D341Med (cell line): ENCODE measurements around the gene PLCG1.

Source experiments
- DNase-seq: peaks from one replicate; pipeline ENCODE4 v3.0.0; 2012; ENCODE audit warnings: low spot score

The PLCG1 gene

DNA sequence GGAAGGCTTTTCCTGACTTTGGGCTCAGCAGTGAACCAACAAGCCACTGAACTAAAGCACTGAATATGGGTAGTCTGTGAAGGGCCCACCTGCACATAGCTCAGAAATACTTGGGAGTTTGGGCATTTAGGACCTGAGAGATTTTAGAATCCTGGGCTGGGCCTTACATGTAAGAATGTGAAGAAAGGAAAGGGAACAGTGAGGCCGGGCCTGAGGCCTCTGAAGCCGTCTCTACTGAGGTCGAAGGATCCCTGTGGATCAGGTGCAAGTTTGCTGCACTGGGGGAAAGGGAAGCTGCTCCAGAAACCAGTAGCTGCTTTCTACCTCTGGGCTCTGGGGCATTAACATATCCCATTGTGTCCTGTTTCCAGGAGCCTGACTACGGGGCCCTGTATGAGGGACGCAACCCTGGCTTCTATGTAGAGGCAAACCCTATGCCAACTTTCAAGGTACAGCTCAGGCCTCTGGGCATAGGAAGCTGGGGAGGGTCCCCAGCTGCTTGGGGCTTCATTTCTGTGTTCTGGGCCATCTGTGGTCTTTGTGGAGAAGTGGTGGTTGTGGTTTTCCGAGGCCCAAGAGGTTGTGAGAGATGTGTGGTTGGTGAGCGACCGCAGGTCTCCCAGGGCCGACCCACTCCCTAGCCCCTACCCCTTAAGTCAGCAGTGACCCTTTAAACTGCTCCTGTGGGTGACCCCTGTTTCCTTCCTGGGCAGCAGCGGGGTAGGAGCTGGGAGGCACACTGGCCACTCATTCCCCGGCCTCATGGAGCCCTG lies 30.3 kb downstream of the PLCG1 start:
- no peak for DNase-seq

DNA sequence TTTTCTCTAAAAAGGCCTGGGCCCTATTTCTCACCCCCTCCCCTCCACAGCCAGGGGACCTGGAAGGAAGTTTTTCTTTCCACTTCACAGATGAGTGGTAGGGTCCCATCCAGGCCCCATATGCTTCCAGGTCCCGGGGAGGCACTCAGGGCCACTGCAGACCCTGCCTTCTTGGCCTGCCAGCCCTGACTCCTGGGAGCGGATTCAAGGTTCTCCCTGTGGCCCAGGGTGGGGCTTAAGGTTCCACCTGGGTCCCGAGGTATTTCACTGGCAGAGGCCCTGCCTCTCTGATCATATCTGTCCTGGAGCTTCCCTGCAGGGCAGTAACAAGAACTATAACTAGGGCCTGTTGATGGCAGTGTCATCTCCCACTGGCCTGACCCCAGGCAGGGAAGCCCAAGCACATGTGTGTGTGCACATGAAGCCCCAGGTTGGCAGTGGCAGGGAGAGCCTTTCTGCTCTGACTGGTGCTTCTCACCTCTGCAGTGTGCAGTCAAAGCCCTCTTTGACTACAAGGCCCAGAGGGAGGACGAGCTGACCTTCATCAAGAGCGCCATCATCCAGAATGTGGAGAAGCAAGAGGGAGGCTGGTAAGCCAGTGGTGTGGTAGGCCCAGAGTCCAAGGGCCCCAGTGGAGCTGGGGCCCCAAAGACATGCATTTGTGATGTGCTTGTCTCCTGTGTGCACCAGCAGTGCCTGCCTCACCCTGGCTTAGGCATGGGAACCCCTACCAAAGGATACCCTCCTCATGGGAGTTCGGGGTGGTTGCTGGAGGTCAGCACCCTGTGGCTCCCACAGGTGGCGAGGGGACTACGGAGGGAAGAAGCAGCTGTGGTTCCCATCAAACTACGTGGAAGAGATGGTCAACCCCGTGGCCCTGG lies 31.2 kb downstream of the PLCG1 start:
- no peak for DNase-seq

DNA sequence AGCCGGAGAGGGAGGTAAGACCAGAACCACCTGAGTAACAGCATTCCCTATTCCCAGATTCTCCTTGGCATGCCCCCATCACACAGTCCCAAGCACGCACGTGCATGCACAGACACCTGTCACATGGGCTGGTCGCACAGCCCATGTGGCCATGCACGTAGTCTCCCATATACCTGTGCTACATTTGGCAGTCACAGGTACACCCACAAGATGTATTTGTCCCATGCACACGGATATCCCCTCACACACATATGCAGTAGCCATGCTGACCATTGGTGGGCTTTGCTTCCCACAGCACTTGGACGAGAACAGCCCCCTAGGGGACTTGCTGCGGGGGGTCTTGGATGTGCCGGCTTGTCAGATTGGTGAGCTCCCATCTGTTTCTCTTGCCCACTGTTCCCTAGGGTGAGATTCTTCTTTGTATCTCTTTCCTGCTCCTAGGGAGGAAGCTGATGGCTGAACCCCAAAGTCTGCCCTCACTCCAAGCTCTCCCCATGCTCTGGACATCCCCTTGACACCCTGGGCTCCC lies 31.9 kb downstream of the PLCG1 start:
- DNase-seq = no peak

DNA sequence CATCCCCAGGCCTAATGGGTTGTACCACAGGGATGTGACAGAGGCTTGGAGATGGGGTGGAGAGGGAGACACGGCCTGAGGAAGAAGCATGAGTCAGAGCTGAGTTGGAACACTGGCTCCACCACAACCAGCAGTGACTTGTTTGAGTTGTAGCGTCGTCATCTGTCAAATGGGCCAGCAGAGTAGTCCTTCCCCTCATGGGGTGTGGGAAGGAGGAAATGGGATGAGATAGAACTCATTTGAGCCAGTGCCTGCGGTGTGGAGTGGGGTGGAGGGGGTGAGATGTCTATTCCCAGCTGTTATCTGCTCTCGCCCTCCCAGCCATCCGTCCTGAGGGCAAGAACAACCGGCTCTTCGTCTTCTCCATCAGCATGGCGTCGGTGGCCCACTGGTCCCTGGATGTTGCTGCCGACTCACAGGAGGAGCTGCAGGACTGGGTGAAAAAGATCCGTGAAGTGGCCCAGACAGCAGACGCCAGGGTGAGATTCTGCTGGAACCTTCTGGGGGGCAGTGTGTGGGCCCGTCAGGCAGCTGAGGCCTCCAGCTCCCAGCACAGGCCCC lies 32.5 kb downstream of the PLCG1 start:
- DNase-seq = no peak

DNA sequence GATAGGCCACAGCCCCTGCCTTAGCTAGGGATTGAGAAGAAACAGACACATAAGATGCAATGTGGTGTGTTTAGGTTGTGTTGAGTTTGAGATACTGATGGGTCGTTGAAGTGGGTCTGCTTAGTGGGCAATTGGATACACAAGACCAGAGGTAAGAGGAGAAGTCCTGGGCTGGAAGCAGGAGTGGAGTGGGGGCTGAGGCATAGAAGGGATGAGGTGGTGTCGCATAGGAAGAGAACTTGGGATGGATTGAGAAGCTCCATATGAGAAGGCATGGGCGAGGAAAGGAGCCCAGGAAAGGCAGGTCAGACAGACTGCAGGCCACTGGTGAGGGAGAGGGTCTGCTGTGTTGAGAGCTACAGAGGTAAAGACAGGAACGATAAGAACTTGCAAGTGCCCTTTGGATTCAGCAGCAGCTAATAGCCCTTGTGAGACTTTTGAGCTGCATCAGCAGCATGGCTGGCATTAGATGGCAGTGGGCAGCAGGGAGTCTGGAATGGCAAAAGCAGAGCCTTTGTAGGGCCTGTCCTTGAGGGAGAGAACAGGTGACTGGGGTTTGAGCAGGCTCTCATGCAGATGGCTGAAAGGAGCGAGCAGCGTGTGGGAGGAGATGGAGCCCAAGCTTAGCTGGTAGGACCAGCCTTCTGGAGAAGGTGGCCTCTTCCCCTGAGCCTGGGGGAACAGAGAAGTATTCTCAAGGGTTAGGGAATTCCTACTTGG lies 33.2 kb downstream of the PLCG1 start:
- no peak for DNase-seq

DNA sequence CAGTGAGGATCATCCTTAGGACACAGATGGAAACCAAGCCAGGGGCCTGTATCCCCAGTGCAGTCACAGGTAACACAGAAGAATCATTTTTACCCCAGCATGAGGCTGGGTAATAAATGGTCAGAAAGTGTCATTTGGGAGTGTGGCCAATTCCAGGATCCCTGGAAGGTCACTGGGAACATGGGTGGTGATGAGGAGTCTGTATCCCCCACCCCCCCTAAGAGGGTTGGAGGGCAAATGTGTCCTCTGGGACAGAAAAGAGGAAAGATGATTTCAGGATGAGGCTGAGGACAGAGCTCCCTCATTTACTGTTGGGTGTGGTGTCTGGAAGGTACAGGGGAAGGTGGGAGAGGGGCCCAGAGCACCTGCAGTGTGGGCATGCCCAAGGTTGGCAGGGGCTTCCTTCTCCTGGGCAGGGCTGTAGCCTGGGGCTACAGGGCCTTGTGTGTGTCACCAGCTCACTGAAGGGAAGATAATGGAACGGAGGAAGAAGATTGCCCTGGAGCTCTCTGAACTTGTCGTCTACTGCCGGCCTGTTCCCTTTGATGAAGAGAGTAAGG lies 34.5 kb downstream of the PLCG1 start:
- no peak for DNase-seq

DNA sequence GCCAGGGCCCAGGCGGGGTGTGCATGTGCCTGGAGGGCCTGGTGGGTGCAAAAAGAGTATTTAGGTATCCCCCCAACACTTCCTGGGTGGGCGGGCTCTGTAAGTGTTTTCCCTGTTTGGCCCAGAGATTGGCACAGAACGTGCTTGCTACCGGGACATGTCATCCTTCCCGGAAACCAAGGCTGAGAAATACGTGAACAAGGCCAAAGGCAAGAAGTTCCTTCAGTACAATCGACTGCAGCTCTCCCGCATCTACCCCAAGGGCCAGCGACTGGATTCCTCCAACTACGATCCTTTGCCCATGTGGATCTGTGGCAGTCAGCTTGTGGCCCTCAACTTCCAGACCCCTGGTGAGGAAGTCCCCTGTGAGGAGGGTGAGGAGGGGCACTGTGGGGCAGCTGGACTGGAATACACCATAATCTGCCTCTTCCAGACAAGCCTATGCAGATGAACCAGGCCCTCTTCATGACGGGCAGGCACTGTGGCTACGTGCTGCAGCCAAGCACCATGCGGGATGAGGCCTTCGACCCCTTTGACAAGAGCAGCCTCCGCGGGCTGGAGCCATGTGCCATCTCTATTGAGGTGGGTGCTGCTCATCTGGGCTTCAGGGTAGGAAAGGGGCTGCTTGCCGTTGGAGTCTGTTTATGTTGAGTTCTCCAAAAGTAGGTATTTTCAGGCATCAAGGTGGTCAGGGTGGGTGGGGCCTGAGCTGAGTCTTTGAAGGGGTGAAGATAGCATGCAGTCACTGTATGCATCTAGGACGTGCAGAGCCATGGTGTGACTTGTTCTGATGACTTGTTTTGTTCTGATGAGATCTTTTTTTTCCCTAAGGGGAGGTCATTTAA lies 35.2 kb downstream of the PLCG1 start:
- DNase-seq = no peak

DNA sequence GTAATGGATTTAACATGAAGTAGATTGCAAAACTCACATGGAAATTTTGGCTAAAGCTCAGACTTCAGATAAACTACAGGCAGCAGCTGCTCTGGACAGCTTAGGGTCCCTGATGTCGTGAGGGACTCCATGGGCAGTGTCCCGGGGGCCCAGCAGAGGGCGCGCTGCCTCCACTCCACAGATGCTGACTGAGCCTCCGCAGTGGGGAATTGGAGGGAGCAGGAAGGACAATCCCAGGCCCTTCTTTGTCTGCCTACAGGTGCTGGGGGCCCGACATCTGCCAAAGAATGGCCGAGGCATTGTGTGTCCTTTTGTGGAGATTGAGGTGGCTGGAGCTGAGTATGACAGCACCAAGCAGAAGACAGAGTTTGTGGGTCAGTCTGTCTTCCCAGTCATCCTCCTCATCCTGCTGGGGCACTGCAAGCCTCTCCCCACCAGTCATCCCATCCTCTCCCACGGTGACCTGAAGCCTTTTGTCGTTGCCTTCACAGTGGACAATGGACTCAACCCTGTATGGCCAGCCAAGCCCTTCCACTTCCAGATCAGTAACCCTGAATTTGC lies 35.9 kb downstream of the PLCG1 start:
- DNase-seq = peak; percentile 88

DNA sequence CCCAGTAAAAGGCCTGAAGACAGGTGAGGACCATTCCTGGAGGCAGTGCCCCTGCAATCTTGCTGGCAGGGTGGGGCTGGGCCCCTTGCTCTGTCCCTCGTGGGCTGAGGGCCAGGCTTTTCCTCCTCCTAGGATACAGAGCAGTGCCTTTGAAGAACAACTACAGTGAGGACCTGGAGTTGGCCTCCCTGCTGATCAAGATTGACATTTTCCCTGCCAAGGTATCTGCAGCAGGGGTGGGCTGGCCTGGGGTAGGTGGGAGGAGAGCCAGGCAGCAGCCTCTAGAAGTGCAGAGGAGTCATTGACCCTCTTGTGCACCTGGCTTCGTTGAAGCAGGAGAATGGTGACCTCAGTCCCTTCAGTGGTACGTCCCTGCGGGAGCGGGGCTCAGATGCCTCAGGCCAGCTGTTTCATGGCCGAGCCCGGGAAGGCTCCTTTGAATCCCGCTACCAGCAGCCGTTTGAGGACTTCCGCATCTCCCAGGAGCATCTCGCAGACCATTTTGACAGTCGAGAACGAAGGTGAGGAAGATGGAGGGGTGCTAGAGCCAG lies 36.5 kb downstream of the PLCG1 start:
- no peak for DNase-seq

DNA sequence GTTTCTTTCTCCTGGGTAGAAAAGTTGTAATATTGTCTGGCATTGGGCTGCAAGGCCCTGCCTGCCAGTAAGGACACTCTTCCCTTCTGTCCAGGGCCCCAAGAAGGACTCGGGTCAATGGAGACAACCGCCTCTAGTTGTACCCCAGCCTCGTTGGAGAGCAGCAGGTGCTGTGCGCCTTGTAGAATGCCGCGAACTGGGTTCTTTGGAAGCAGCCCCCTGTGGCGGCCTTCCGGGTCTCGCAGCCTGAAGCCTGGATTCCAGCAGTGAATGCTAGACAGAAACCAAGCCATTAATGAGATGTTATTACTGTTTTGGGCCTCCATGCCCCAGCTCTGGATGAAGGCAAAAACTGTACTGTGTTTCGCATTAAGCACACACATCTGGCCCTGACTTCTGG lies 37.0 kb downstream of the PLCG1 start:
- DNase-seq = no peak

DNA sequence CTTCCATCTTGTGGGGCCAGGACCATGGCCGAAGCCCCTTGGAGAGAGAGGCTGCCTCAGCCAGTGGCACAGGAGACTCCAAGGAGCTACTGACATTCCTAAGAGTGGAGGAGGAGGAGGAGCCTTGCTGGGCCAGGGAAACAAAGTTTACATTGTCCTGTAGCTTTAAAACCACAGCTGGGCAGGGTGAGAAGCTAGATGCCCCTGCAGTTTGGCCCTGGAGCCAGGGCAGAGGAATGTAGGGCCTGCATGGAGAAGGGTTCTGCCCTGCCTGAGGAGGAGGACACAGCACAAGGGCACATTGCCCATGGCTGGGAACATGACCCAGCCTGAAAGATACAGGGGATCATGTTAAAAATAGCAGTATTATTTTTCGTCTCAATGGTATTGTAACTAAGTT lies 37.4 kb downstream of the PLCG1 start:
- DNase-seq = no peak

DNA sequence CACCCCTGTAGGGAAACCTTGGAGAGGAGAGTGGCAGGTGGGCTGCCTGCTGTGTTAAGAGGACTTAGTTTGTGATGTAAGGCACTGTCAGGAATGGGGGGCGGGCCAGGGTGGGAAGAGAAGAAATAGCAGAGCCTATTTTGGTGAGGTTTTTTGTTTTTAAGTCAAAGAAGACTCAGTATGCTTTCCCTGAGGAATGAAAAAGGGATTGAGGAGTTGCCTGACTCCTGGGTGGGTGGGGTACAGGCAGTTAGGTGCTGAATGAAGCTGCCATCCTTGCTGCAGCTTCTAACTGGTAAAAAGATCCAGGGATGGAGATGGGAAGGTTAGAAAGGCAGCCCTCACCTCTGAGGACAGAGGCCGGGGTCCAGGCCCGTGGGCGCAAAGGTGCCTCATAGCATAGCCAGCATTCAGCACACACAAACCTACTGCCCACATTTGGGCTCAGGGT lies 37.9 kb downstream of the PLCG1 start:
- no peak for DNase-seq

DNA sequence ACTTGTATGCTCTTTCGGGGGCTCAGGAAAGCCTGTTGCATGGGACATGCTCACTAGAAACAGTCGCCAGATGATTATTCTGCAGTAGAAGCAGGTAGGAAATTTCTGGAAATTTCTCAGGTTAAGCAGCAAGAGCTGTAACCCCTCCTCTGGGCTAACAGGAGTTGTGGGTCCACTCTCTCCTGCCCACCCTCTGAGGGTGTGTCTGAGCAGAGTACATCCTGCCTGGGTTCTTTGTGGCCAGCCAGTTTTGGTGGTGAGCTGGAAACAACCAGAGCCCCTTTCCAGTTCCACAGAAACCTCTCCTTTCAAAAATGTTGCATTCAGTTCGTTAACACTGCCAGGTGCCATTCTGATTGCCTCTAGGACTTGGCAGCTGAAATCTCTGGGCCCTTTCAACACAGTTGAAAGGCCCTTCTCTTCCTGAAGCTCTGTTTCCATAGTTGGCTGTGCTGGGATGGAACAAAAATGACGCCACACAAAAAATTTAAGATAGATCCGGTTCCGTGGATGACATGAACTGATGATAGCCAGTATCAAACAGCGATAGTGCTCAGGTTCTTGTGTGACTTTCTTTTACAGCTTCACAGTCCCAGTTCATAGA lies 38.5 kb downstream of the PLCG1 start:
- no peak for DNase-seq

DNA sequence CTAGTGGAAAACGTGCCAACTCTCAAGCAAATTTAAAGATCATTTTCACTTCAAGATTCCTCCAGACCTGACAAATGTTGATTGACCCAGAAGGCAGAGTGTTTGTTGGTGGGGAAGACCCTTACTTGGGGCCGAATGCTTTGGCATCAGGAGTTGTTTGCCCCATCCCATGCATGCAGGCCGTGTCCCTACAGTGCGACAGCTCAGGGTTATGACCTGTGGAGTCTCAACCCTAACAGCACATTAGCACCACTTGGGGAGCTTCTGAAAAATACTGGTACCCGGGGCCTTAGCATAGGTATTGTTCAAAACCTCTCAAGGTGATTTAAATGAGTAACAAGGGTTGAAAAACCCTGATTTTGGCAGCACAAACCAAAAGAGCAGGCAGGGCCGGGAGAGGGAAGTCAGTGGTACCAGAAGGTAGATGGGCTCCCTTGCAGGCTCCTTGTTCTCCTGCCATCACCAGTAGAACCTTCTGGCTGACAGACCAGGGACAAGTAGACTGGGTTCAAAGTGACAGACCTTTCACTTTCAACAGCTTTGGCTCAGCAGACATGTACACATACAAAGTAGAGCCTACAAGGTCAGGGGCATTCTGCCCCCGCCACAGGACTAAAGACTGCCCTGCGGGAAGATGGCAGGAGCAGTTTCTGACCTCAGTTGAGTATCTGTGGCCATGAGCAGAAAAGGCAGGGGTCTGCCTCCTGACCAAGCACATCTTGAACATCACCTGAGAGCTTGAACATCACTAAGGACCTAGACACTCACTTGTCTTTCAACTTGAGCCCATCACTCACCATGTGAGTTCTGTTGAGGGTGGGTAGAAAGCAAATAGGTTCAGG lies 39.6 kb downstream of the PLCG1 start:
- DNase-seq = peak; percentile 3

DNA sequence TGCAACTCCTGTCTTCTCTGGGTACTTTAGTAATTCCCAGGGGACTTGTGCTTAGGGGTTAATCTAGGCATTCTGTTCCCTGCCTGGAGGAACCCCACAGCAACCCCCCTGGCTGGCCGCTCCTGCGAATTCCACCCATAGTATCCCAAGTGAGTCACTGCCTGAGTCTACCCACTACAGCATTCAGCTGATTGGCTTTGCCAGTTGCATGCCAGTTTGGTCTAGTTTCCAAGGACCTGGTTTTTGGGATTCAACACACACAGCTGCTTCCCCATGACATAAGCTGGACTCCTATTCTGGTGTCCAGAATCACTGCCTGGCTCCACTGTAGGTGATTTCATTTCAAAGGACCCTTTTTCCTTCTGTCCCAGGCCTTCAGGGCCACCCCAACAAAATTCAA lies 40.3 kb downstream of the PLCG1 start:
- peak; percentile 71 for DNase-seq

DNA sequence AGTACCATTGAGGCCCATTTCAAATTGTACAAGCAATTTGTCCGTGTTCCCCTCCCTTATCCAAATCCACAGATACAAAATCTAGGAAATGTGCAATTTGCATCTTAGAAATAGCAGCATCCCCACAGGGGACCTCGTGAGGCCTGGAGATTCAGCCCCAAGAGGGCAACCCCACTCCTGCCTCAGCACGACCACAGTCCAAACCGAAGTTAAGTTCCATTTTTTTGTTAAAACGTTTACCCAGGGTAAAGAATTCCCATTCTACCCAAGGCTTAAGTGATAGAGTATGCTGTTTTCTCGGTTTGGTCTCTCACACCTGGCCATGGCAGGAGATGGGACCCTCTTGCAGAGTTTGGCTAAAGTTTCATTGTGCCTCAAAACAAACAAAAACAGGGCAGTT lies 41.2 kb downstream of the PLCG1 start:
- DNase-seq = no peak

DNA sequence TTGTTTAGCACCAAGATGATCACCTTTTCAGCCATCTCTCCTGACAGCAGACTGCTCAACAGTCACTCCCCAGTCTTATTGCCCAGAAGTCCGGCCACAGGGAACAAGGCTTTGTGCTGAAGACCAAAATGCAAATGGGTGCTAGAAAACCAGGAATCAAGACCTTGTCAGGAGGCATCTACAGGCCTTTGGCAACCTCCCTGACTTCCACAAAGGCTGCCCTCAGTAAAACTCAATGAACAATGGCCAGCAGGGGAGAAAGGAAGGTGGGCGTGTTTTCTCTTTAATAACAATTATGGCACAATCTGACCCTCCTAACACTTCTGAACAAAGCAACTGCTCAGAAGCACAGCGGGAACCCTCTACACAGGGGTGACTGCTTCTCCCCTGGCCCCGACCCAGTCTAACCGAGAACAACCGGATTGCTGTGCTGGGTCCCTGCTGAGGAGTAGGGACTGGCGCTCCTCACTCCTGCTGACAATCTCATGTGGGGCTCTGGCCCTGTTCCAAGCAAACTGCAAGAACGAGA lies 41.6 kb downstream of the PLCG1 start:
- DNase-seq = no peak

DNA sequence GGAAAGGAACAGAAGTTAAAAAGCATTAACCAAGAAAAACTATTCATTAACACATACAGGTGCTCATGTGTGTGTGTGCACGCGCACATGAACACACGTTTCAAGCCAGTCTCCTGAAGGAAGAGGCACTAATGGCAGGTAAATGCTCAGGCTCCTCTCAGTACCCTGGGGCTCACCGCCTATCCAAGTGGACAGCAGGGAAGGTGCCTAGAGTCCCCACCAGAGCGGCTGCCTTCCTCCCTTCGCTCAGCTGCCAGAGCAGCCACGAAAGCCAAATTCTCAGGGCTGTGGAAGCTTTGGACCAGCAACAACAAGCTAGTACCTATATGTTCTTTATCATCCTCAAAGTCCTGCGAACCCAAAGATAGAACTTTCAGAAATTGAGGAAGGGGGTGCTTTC lies 42.6 kb downstream of the PLCG1 start:
- DNase-seq = no peak
